ENCODE measurements around the gene GLS2. TPM values are rescaled to one million over a fixed set of nuclear protein-coding genes. Genes with fewer than 3 reads are reported as not detected.
"Not testable (repeated sequence)": the region's sequence is repeated elsewhere in the genome, so short reads cannot be mapped to it uniquely, and the experiment has no call there.

The GLS2 gene
- 1 to 10 TPM; 2.5 to 3.1 TPM for total RNA-seq

- CTCF ChIA-PET: interaction anchor here (0.6 to 1.5 kb wide), 2 partner anchors 26 to 265 kb away, joined by 3 to 4 read pairs; no protein-coding TSS in a partner anchor
- POLR2A ChIA-PET: interaction anchor here (0.6 kb wide), 1 partner anchor 970 kb away, joined by 3 read pairs; no protein-coding TSS in a partner anchor
Measured at GRCh38 chr12:56488041-56488955, at the start of gene GLS2. TSS of gene GLS2 (minus strand) at chr12:56488161. CDS start at chr12:56488118, 43 bp downstream.

GRCh38 chr12:56537546-56537945 is 49.6 kb upstream of the GLS2 start:
- POLR2A ChIA-PET: no interaction called here
- CTCF ChIA-PET: no interaction called here

- POLR2A ChIA-PET: no interaction called here
Measured at GRCh38 chr12:56530390-56531055, 42.6 kb upstream of the GLS2 start.

GRCh38 chr12:56529656-56530055 is 41.7 kb upstream of the GLS2 start:
- CTCF ChIA-PET: interaction anchor here (0.7 kb wide), 1 partner anchor 60 kb away, joined by 4 read pairs; no protein-coding TSS in a partner anchor
- POLR2A ChIA-PET: interaction anchor here (0.7 kb wide), 1 partner anchor 24 kb away, joined by 3 read pairs; no protein-coding TSS in a partner anchor

More at GRCh38 chr12:56530390-56531055, 42.6 kb upstream of the GLS2 start:
- CTCF ChIA-PET: interaction anchor here (0.7 kb wide), 1 partner anchor 60 kb away, joined by 4 read pairs; no protein-coding TSS in a partner anchor

GRCh38 chr12:56528846-56529245 is 40.9 kb upstream of the GLS2 start:
- POLR2A ChIA-PET: interaction anchor here (0.7 kb wide), 1 partner anchor 25 kb away, joined by 3 read pairs; no protein-coding TSS in a partner anchor
- CTCF ChIA-PET: no interaction called here

- CTCF ChIA-PET: interaction anchor here (0.6 to 1.9 kb wide), 5 partner anchors 51 to 336 kb away, joined by 3 to 6 read pairs (median 4); no protein-coding TSS in a partner anchor
- POLR2A ChIA-PET: interaction anchor here (0.6 to 0.8 kb wide), 2 partner anchors 50 to 184 kb away, joined by 3 to 6 read pairs; partner anchors contain the start of gene IL23A
Measured at GRCh38 chr12:56522411-56523193, 34.6 kb upstream of the GLS2 start.

GRCh38 chr12:56521590-56522371 is 33.8 kb upstream of the GLS2 start, which contains the start of gene RBMS2:
TSS of gene RBMS2 (plus strand) at chr12:56521820. CDS start at chr12:56522024, 204 bp downstream.
- ChIA-PET CTCF (interaction anchor here (0.6 to 1.9 kb wide), 11 partner anchors 14 to 726 kb away, joined by 3 to 9 read pairs (median 4); no protein-coding TSS in a partner anchor), POLR2A (interaction anchor here (0.7 to 0.8 kb wide), 4 partner anchors 78 to 1248 kb away, joined by 3 to 9 read pairs (median 5); partner anchors contain the start of gene IL23A)

- ChIA-PET CTCF (interaction anchor here (0.6 to 1.9 kb wide), 10 partner anchors 15 to 725 kb away, joined by 3 to 9 read pairs (median 4); no protein-coding TSS in a partner anchor), POLR2A (interaction anchor here (0.6 to 0.7 kb wide), 4 partner anchors 77 to 1247 kb away, joined by 3 to 9 read pairs (median 6); no protein-coding TSS in a partner anchor)
Measured at GRCh38 chr12:56521209-56521589, 33.2 kb upstream of the GLS2 start.

- ChIA-PET CTCF (interaction anchor here (0.7 to 1.7 kb wide), 3 partner anchors 62 to 116 kb away, joined by 3 to 9 read pairs (median 4); no protein-coding TSS in a partner anchor), POLR2A (no interaction called here)
Measured at GRCh38 chr12:56520506-56520905, 32.5 kb upstream of the GLS2 start.

- POLR2A ChIA-PET: no interaction called here
- CTCF ChIA-PET: no interaction called here
Measured at GRCh38 chr12:56520048-56520447, 32.1 kb upstream of the GLS2 start.

- ChIA-PET CTCF (no interaction called here), POLR2A (no interaction called here)
Measured at GRCh38 chr12:56518570-56518969, 30.6 kb upstream of the GLS2 start.

- CTCF ChIA-PET: no interaction called here
- POLR2A ChIA-PET: no interaction called here
Measured at GRCh38 chr12:56517854-56518253, 29.9 kb upstream of the GLS2 start.

GRCh38 chr12:56514014-56514318 is 26.0 kb upstream of the GLS2 start:
- CTCF ChIA-PET: interaction anchor here (0.7 to 3.2 kb wide), 19 partner anchors 11 to 132 kb away, joined by 3 to 16 read pairs (median 4); partner anchors contain the start of gene ATP5F1B
- POLR2A ChIA-PET: interaction anchor here (0.6 kb wide), 1 partner anchor 115 kb away, joined by 3 read pairs; no protein-coding TSS in a partner anchor

- ChIA-PET POLR2A (no interaction called here), CTCF (no interaction called here)
Measured at GRCh38 chr12:56510786-56511185, 22.8 kb upstream of the GLS2 start.

GRCh38 chr12:56499879-56500278 is 11.9 kb upstream of the GLS2 start:
- CTCF ChIA-PET, POLR2A ChIA-PET: not testable (repeated sequence)

GRCh38 chr12:56499452-56499851 is 11.5 kb upstream of the GLS2 start:
- CTCF ChIA-PET, POLR2A ChIA-PET: not testable (repeated sequence)

- CTCF ChIA-PET, POLR2A ChIA-PET: not testable (repeated sequence)
Measured at GRCh38 chr12:56498126-56498902, 10.4 kb upstream of the GLS2 start.
